Measurements from ENCODE around the gene PARP16.

Gene PARP16

DNA sequence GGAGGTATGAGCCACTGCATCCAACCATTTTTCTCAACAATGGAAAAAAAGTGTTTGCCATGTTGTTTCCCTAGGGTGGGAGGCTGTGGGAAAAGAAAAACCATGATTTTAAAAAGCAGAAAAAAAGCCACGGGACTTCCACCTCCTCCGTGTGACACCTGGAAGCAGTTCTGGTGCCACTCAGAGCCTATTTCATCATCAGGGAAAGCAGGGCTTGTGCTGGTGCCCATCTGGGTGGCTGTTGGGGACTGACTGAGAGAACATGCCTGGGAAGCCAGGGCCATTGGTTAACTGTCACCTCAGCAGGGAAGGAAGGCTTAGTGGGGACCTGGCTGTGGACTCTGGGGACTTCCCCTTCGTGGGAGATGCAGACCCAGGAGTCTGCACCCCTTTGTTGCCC is 25.1 kb upstream of the PARP16 start:
- no peak for FAIRE-seq

DNA sequence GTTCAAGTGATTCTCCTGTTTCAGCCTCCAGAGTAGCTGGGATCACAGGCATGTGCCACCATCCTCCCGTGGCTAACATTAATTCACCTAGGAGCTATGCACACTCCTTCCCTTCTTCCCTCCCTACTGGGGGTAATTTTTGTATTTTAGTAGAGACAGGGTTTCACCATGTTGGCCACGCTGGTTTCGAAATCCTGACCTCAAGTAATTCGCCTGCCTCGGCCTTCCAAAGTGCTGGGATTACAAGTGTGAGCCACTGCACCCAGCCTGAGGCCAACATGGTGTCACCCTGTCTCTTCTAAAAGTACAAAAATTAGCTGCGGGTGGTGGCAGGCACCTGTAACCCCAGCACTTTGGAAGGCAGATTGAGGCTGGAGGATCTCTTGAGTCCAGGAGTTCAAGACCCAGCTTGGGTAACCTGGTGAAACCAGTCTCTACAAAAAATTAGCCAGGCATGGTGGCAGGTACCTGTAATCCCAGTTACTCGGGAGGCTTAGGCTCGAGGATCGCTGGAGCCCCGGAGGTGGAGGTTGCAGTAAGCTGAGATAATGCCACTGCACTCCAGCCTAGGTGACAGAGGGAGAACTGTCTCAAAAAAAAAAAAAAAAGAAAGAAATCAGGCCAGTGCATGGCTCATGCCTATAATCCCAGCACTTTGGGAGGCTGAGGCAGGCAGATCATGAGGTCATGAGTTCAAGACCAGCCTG is 23.9 kb upstream of the PARP16 start:
- no peak for FAIRE-seq

DNA sequence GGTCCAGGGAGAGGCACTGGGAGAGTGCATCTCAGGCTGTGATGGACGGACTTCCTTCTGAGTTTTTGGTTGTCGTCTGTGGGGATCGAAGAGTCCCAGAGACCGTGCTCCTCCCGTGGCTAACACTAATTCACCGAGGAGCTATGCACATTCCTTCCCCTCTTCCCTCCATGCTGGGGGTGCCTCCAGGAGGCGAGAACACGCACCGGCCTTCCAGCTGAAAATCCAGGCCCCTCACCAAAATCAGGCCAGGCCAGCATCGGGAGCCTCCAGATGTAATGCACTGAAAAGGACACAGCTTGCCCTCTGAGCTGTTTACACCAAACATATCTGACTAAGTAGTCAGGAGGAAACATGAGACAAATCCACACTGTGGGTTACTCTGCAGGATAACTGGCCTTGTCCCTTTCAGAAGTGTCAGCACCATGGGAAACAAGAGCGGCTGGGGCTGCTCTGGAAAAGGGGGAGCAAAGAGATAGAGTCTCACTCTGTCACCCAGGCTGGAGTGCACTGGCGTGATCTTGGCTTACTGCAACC is 23.3 kb upstream of the PARP16 start:
- FAIRE-seq: no peak

DNA sequence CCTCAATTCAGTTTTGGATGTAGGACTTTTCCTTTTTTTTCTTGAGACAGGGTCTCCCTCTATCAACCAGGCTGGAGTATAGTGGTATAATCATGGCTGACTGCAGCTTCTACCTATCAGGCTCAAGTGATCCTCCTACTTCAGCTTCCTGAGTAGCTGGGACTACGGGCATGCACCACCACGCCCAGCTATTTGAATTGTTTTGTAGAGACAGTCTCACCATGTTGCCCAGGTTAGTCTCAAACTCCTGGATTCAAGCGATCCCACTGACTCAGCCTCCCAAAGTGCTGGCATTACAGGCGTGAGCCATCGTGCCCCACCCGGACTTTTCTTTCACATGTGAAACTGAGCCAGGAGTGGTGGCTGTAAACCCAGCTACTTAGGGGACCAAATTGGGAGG is 21.3 kb upstream of the PARP16 start:
- no peak for FAIRE-seq

DNA sequence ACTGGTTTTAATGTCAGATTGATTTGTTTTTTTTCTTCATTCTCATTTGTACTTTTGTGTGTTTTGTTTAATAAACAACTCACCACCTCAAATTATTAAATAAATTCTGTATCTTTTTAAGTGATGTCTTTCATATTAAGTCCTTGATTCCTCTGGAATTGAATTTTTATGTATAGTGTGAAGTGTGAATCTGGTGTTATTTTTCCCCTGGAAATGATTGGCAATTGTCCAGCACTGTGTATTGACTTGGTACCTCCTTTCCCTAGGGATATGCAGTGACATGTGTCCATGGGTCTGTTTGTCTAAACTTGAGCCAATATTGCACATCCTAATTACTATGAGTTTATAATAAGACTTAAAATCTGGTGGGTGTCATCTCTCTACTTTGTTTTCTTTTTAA is 19.9 kb upstream of the PARP16 start:
- FAIRE-seq: no peak

DNA sequence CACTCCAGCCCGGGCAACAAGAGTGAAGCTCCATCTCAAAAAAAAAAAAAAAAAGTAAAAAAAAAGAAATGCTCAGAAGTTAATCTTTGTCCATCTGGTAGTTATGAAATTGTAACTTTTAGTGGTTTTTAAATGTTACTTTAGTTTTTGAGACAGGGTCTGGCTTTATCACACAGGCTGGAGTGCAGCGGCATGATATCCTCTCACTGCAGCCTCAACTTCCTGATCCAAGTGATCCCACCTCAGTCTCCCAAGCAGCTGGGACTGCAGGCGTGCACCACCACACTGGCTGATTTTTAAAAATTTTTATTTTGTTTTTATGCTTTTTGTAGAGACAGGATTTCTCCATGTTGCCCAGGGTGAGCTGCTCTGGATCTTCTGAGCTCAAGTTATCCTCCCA is 19.1 kb upstream of the PARP16 start:
- no peak for FAIRE-seq

DNA sequence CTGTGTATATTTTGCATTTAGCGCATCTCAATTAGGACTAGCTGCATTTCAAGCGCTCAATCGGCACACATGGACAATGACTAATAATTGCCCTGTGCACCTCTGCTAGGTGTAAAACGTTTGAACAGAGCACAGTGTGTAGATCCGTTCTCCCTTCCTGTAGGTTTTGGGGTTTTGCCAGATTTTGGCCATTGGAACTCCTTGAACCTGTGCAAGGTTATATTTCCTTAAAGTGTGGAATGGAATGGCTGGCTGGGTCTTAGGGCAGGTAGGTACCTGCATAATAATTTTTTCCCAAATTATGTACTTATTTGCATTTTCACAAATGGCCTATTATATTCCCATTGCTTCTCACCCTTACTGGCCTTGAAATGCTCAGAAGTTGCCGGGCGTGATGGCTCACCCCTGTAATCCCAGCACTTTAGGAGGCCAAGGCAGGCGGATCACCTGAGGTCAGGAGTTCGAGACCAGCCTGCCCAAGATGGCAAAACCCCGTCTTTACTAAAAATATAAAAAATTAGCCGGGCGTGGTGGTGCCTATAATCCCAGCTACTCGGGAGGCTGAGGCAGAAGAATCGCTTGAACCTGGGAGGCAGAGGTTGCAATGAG is 18.6 kb upstream of the PARP16 start:
- FAIRE-seq: no peak

DNA sequence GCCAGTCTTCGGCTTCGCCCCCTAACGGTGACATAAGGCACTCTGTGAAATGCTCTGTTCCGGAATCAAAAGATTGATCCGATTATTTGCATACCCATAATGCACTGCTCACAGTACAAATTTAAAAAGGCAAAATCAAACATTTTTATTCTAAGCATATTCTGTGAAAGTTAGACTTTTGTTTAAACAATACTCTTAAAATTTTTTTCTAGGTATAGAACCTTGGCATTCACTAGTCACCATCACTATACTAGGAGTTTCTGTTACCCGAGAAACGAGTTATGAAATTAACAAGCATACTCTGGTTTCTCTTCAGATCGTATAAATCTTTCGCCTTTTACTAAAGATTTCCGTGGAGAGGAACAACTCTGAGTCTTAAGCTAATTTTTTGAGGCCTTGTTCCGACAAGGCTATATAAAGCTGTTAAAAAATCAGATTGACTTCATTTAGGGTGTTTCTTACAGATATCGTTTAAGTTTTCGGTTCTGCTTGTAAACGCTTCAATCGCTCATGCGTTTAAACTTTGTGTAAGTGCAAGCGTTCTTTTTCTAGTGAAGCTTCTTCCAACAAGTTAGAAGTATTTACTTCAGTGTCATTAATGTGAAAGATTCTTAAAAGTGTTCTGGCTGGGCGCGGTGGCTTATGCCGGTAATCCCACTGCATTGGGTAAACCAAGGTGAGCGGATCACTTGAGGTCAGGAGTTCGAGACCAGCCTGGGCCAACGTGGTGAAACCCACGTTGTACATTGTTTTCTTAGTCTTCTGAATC is 17.9 kb upstream of the PARP16 start, which contains the start of gene RNU5B-1:
TSS of gene RNU5B-1 (plus strand) at position 297 of the 769 bp plus-strand sequence.
- FAIRE-seq: peak; percentile 98

DNA sequence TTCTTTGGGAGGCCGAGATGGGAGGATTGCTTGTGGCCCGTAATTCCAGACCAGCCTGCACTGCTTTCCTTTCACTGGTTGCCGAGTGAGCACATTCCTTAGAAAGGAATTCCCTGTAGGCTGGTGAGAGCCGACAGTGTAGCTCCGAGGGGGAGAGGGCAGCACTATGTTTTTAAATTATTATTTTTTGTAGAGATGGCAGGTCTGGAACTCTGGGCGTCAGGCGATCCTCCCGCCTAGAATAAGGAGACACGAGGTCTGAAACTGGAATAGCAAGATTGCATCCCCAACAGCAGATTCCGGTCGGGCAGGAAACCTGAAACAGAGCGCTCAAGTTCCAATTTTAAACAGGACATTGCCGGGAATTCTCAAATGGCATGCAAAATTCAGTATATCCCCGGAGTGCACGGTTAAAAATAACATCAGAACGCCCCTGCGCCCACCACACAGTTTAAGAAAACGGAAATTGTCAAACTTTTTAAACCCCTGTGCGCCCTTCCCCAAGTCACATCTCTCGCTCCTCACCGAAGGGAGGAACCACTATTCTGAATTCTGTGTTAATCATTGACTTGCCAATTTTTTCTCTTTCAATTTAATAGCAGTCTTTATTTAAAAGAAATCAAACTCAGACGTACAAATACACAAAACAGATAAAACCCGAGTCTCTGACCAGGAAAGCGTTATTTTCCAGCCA is 17.2 kb upstream of the PARP16 start:
- no peak for FAIRE-seq

DNA sequence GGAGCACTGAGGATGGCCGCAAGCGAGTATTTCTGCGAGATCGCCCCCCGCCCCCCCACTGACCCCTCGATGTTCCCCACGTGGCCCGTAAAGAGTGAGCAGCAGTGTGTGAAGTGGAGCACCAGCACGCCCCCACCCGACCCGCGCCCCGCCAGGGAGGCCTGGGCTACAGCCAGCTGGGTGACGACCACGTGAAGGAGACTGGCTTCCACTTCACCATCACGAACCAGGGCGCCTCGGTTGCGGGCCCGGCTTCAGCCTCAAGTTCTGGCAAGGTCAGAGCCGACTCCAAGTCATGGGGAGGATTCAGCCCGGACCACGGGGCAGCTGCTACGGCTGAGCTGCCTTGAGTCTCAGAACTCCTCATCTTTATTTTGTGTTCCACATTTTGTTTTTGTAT is 15.4 kb upstream of the PARP16 start:
- no peak for FAIRE-seq

DNA sequence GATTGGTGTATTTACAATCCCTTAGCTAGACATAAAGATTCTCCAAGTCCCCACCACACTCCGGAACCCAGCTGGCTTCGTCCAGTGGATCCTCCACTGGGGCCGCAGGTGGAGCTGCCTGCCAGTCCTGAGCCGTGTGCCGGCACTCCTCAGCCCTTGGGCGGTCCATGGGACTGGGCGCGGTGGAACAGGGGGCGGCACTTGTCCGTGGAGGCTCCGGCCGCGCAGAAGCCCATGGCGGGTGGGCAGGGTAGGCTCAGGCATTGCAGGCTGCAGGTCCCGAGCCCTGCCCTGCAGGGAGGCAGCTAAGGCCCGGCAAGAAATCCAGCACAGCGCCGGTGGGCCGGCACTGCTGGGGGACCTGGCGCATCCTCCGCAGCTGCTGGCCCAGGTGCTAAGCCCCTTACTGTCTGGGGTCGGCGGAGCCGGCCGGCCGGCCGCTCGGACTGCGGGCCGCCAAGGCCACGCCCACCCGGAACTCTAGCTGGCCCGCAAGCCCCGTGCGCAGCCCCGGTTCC is 14.3 kb upstream of the PARP16 start:
- no peak for FAIRE-seq

DNA sequence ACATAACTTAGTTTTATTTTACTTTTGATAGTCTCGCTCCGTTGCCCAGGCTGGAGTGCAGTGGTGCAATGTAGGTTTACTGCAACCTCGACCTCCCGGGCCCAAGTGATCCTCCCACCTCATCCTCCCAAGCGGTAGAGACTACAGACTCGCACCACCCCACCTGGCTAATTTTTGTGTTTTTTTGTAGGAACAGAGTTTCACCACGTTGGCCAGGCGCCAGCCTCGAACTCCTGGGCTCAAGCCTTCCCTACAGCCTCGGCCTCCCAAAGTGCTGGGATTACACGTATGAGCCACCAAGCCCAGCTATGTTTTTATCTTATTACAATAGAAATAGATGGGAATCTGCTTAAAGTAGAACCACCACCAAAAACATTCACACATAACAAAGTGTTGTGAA is 12.0 kb upstream of the PARP16 start:
- no peak for FAIRE-seq

DNA sequence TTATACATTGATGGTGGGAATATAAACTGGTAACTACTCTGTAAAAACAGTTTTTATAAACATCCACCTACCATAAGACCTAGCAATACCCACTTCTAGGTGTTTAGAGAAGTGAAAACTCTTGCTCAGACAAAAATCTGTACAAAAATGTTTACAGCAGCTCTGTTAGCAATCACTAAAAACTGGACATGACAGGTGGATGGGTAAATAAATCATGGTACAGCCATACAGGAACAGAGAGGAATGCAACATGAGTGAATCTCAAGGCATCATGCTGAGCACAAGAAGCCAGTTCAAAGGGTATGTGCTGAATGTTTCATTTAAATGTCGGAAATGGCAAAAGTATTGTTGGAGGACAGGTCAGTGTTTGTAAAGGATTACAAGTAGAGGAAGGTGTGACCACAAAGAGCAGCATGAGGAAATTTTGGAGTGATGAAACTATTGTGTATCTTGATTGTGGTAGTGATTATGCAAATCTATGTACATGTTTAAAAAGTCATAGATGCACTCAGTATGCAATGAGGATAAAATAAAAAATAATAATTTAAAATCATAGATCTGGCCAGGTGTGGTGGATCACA is 6.3 kb upstream of the PARP16 start:
- FAIRE-seq: no peak

DNA sequence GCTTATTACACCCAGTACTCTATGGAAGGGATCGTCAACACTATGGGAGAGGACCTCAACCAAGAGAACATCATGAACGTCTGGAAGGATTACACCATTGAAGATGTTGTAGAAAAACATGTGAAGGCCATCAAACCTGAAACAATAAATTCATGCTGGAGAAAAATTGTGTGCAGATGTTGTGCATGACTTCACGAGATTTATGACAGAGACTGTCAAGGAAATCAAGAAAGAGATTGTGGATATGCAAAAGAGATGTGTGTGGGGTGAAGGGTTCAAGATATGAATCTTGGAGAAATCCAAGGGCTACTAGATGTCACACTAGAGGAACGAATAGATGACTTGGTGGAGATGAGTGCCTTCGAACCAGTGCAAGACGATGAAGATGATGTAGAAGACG is 3.5 kb upstream of the PARP16 start:
- no peak for FAIRE-seq

DNA sequence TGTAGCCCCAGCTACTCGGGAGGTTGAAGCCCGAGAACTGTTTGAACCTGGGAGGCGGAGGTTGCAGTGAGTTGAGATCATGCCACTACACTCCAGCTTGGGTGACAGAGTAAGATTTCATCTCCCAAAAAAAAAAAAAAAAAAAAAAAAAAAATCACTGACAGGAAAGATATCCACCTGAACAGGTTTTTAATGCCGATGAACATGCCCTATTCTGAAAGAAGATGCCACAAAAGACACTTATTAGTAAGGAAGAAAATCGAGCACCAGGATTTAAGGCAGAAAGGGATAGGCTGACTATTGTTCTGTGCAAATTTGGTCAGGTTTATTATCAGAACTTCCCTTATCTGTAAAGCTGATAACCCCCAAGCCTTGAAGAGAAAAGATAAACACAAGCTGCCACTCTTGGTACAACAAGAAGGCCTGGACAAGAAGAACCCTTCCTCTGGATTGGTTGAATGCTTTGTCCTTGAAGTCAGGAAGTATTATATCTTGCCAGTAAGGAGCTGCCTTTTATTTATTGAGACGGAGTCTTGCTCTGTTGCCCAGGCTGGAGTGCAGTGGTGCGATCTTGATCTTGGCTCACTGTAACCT is 2.7 kb upstream of the PARP16 start:
- no peak for FAIRE-seq

DNA sequence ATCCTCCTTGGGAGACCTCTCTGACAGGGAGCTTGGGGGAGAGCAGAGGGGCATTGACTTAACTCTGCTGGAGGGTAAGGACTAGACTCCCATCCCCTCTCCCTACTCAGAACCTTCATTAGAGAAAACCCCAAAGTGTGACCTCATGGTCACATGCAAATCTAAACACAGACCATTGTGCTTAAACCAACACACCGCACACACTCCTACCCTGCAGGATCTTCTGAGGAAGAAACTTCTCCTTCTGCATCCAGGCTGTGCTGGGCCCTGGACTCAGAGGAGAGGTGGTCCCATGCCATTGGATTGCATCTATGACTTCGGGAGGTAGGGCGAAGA is 805 bp upstream of the PARP16 start:
- no peak for FAIRE-seq

DNA sequence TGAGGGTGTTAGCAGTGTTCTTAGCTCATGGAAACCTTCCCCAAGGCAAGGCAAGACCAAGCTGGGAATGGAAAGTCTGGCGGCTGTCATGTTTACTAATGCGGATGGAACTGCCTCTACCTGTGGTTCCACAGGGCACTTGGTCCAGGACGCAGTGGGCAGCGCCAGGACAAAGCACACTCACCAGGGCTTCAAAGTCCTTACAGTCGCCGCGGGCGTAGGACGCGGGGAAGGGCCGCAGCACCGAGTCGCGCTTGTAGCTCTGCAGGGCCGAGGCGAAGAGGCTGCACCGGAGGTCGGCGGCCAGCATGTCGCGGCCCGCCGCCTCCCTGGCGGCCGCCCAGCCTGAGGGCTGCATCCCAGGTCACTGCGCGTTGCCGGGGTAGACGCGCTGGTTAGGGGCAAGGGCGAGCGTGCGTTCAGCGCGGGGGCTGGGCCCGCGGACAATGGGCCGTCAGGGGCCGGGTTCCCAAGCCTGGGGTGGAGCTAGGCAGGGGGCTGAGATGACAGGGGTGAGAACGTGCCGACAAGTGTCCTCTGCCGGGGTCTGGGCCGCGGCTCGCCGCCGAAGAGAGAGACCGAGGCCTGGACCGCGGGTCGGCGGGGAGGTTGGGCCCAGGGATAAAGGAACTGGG is 497 bp downstream of the PARP16 start:
- no peak for FAIRE-seq

DNA sequence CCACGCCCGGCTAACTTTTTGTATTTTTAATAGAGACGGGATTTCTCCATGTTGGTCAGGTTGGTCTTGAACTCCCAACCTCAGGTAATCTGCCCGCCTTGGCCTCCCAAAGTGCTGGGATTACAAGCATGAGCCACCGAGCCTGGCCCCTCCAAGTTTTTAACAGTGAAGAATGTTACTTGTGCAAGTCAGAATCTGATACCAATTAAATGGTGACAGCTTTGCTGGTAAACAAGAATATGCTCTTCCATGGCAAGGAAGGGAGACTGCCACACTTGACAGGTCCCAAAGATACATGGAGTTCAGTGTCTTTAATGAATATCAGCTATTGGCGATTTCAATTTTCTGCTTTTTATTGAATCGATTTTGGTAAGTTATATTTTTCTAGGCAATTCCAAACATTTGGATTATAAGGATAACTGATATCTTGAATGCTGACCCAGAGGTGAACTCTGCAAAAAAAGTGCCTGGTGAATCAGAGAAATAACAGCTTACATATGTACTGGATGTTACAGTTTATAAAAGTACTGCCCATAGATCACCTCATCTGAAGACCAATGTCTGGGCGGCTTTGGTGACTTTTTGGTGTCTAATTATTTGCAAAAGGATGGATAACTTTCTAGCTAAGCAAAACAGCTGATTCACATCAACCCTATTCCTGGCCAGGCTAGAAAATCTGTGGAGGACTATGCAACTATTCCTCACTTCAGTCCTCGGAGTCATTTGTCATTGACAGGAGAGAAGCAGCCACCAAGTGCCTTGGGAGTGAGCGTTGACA is 1.2 kb downstream of the PARP16 start:
- FAIRE-seq: no peak

DNA sequence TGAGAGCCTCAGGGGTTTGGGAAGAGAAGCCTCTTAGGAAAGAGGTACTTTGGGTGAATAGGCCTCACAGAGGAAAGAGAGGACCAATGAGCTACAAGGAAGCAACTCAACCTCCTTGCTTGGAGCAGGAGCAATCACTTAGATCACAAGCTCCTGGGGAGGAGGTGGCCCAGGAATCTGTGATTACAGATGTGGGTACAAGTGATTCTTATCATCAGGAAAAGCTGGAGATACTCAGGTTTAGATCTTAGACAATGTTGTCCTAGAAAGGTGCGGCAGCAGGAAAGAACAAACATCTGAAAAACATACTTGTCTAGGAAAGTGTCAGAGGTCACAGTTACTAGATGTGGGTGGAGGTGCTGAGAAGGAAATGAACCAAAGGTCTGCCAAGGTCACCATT is 8.2 kb downstream of the PARP16 start:
- no peak for FAIRE-seq

DNA sequence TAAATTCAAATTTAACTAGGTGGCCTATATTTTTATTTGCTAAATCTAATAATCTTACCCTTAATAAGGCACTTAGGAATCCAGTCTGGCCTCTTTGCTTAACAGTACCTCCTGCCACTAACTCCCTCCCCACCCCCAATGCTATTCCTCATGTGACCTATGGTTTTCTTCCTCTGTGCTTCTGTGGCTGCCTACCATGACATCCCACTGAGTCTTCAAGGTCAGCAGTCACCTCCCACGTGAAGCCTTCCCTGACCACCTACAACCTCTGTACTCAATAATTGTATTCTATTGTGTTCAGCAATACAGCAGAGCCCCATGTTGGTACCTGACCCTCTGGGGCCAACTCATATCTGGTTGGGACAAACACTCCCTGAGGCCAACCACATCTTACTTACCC is 9.7 kb downstream of the PARP16 start:
- FAIRE-seq: no peak

DNA sequence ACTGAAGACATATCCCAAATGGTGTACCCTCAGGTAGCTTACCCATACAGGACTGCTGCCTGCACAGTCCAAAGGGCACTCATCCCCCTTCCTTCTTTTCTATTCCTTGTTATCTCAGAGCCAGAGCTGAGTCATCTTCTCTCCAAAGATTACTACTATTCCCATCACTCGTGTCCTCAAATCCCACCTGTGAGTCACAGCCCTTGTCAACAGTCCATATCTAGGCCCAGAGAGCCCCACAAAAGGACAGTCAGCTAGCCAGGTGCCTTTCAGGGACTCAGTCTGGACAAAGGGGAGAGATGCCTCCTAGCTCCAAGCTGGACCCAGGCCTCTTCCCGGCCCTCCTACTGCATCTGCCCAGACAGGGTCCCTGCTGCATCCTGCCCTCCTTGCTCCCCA is 11.0 kb downstream of the PARP16 start:
- no peak for FAIRE-seq
